ENCODE results near the gene PRKD3. TPM values are rescaled to one million over a fixed set of nuclear protein-coding genes. Genes with fewer than 3 reads are reported as not detected.
A peak's percentile ranks its signal among the peaks of the same experiment; 100 is the strongest.

Gene PRKD3
- polyA plus RNA-seq (ENCODE audit: insufficient read depth in 1 of 5, insufficient read length in 5 of 5, low replicate concordance in 1 of 5) = 10 to 100 TPM; 36.3 to 70.2 (median 56.6) TPM
- long read RNA-seq, donor 1, full-length matches to known transcripts = 3 of 24 reads
- long read RNA-seq, donor 1, partial matches to known transcripts = 21 of 24 reads
- long read RNA-seq, donor 1, other reads (novel, unspliced or antisense) = 0 of 24 reads
- long read RNA-seq, donor 2, partial matches to known transcripts = 5 of 6 reads
- long read RNA-seq, donor 2, other reads (novel, unspliced or antisense) = 0 of 6 reads
- long read RNA-seq, donor 3 = 0 reads
- long read RNA-seq, donor 4, full-length matches to known transcripts = 1 of 1 reads
- long read RNA-seq, donor 4, partial matches to known transcripts = 0 of 1 reads
- long read RNA-seq, donor 4, other reads (novel, unspliced or antisense) = 0 of 1 reads
- long read RNA-seq, donor 5, partial matches to known transcripts = 11 of 12 reads
- long read RNA-seq, donor 5, other reads (novel, unspliced or antisense) = 0 of 12 reads
- long read RNA-seq, donor 6, partial matches to known transcripts = 0 of 2 reads
- long read RNA-seq, donor 6, other reads (novel, unspliced or antisense) = 0 of 2 reads
- long read RNA-seq, donor 7, full-length matches to known transcripts = 2 of 2 reads
- long read RNA-seq, donor 7, partial matches to known transcripts = 0 of 2 reads
- long read RNA-seq, donor 7, other reads (novel, unspliced or antisense) = 0 of 2 reads
- long read RNA-seq, donor 8, full-length matches to known transcripts = 1 of 1 reads
- long read RNA-seq, donor 8, partial matches to known transcripts = 0 of 1 reads
- long read RNA-seq, donor 8, other reads (novel, unspliced or antisense) = 0 of 1 reads

GRCh38 chr2:37324786-37325624 lies at the start of gene PRKD3:
TSS of gene PRKD3 (minus strand) at chr2:37324833. CDS start at chr2:37316524, 8,309 bp downstream.
- peak; percentile 53 to 83 for DNase-seq

- DNase-seq = no peak
Measured at GRCh38 chr2:37372000-37372399, 47.4 kb upstream of the PRKD3 start.

GRCh38 chr2:37370666-37371065 lies 46.0 kb upstream of the PRKD3 start:
- no peak for DNase-seq

- no peak for DNase-seq
Measured at GRCh38 chr2:37367984-37368383, 43.4 kb upstream of the PRKD3 start.

- no peak for DNase-seq
Measured at GRCh38 chr2:37367310-37367709, 42.7 kb upstream of the PRKD3 start.

GRCh38 chr2:37366773-37367172 lies 42.1 kb upstream of the PRKD3 start:
- DNase-seq = no peak

- no peak for DNase-seq
Measured at GRCh38 chr2:37365669-37366068, 41.0 kb upstream of the PRKD3 start.

- DNase-seq = no peak
Measured at GRCh38 chr2:37364351-37364750, 39.7 kb upstream of the PRKD3 start.

GRCh38 chr2:37361994-37362698 lies 37.5 kb upstream of the PRKD3 start:
- DNase-seq = no peak

- no peak for DNase-seq
Measured at GRCh38 chr2:37361216-37361815, 36.7 kb upstream of the PRKD3 start.

- DNase-seq = no peak
Measured at GRCh38 chr2:37358466-37358865, 33.8 kb upstream of the PRKD3 start.

GRCh38 chr2:37357530-37357929 lies 32.9 kb upstream of the PRKD3 start:
- DNase-seq = no peak

- no peak for DNase-seq
Measured at GRCh38 chr2:37357069-37357468, 32.4 kb upstream of the PRKD3 start.

- DNase-seq = no peak
Measured at GRCh38 chr2:37356299-37356698, 31.7 kb upstream of the PRKD3 start.

- DNase-seq = no peak
Measured at GRCh38 chr2:37355735-37356134, 31.1 kb upstream of the PRKD3 start.

GRCh38 chr2:37354531-37354930 lies 29.9 kb upstream of the PRKD3 start:
- no peak for DNase-seq

GRCh38 chr2:37350034-37350433 lies 25.4 kb upstream of the PRKD3 start:
- DNase-seq = no peak

GRCh38 chr2:37349231-37349860 lies 24.7 kb upstream of the PRKD3 start:
- DNase-seq = no peak

- no peak for DNase-seq
Measured at GRCh38 chr2:37348155-37348554, 23.5 kb upstream of the PRKD3 start.

Measured in right lung (tissue), 10 donors.